Panc1 (cell line): ENCODE measurements around the gene MLLT10. TPM values are rescaled to one million over a fixed set of nuclear protein-coding genes. Genes with fewer than 3 reads are reported as not detected.

Experiments used
- ATAC-seq: fragments of 200-7000 bp; cut with Tn5 transposase; 2 replicates; pipeline ENCODE4 v1.9.1; 2020; ENCODE audit warnings: mild to moderate bottlenecking, moderate library complexity
- BruUV-seq: library from RNA; stranded (reverse); fragments of 400-500 nt; replicated peaks from 2 replicates; lab custom pipeline; 2021; lab: Mats Ljungman, UMichigan
- CTCF ChIA-PET: fragments of 300-600 bp; sonication (Branson Sonifier 250); formaldehyde crosslinking; loops from one replicate; lab custom pipeline; 2022; ENCODE audit warnings: antibody characterized with exemption; lab: Charles Lee
- POLR2A ChIA-PET: fragments of 300-600 bp; sonication (Branson Sonifier 250); formaldehyde crosslinking; loops from one replicate; lab custom pipeline; 2022; ENCODE audit warnings: antibody characterized with exemption; lab: Charles Lee
- DNase-seq: peaks from one replicate; pipeline ENCODE4 v3.0.0-alpha.2; 2010; ENCODE audit warnings: low read depth, low spot score
- H3K27ac ChIP-seq: 2 replicates; pipeline ENCODE4 v1.5.1; 2011; ENCODE audit warnings: mild to moderate bottlenecking, low read length, inconsistent platforms
- H3K27me3 ChIP-seq: fragments of 200-500 bp; sonication (Bioruptor generic); 2 replicates; pipeline ENCODE4 v1.6.0; 2014; ENCODE audit warnings: low read length, inconsistent platforms; ENCODE audit not compliant: control insufficient read depth, insufficient read depth
- H3K36me3 ChIP-seq: fragments of 200-500 bp; sonication (Bioruptor generic); 2 replicates; pipeline ENCODE4 v1.5.1; 2014; ENCODE audit warnings: inconsistent platforms, mild to moderate bottlenecking, low read length, moderate library complexity; ENCODE audit not compliant: control insufficient read depth, insufficient read depth
- H3K4me1 ChIP-seq: 2 replicates; pipeline ENCODE4 v1.5.1; 2011; ENCODE audit warnings: inconsistent platforms, mild to moderate bottlenecking, low read length, moderate library complexity; ENCODE audit not compliant: control insufficient read depth, insufficient read depth
- H3K4me3 ChIP-seq, 2 experiments: 2 replicates each; pipeline ENCODE4 v1.5.1; 2011 to 2012; ENCODE audit warnings: low read depth in 2 of 2, low read length in 2 of 2, mild to moderate bottlenecking in 2 of 2, inconsistent platforms in 1 of 2, moderate library complexity in 1 of 2
- H3K9me3 ChIP-seq: fragments of 200-500 bp; sonication (Bioruptor generic); 2 replicates; pipeline ENCODE4 v1.5.1; 2014; ENCODE audit warnings: low read depth, mild to moderate bottlenecking, inconsistent platforms, low read length, moderate library complexity; ENCODE audit not compliant: control insufficient read depth, insufficient read depth
- CTCF ChIP-seq: fragments of 450-650 bp; IDR thresholded peaks from 2 replicates; pipeline ENCODE4 v1.5.1; 2017; ENCODE audit warnings: mild to moderate bottlenecking
- POLR2AphosphoS5 ChIP-seq: IDR thresholded peaks from 2 replicates; pipeline ENCODE4 v1.6.1; 2012; ENCODE audit warnings: mild to moderate bottlenecking, low read depth, low read length, moderate library complexity
- SIN3A ChIP-seq: IDR thresholded peaks from 2 replicates; pipeline ENCODE4 v1.6.1; 2012; ENCODE audit warnings: low read depth, mild to moderate bottlenecking, low read length, moderate library complexity, borderline replicate concordance; ENCODE audit not compliant: insufficient read depth
- TCF7L2 ChIP-seq: IDR thresholded peaks from 2 replicates; pipeline ENCODE4 v1.6.1; 2011; ENCODE audit warnings: mild to moderate bottlenecking, low read depth, low read length, inconsistent platforms
- in situ Hi-C: cut with HindIII; loops from 2 replicates; pipeline ENCODE4 v1.10.0; 2016; ENCODE audit warnings: low sequenced_read_pairs, low pct_unique_long_range_greater_than_20kb
- intact Hi-C: fragments of 100-400 bp; cut with micrococcal nuclease; formaldehyde crosslinking; loops from one replicate; pipeline ENCODE4 v1.10.0; 2022; ENCODE audit not compliant: unreplicated experiment
- total RNA-seq: library from RNA; stranded (reverse); gene quantifications from one replicate; pipeline ENCODE4 v1.2.1, GENCODE V29; 2021; ENCODE audit not compliant: unreplicated experiment
- TF ChIP-seq, protein P1 (sequence below), 2 experiments: IDR thresholded peaks; 2 replicates each; pipeline ENCODE4 v1.6.1; 2011 to 2012; ENCODE audit warnings: low read depth in 2 of 2, control low read depth in 1 of 2, low read length in 1 of 2, mild to moderate bottlenecking in 1 of 2, moderate library complexity in 1 of 2; ENCODE audit not compliant: insufficient read depth in 1 of 2

Gene MLLT10
- total RNA-seq, 1 experiment from 2014 or later: 33.4 TPM

DNA sequence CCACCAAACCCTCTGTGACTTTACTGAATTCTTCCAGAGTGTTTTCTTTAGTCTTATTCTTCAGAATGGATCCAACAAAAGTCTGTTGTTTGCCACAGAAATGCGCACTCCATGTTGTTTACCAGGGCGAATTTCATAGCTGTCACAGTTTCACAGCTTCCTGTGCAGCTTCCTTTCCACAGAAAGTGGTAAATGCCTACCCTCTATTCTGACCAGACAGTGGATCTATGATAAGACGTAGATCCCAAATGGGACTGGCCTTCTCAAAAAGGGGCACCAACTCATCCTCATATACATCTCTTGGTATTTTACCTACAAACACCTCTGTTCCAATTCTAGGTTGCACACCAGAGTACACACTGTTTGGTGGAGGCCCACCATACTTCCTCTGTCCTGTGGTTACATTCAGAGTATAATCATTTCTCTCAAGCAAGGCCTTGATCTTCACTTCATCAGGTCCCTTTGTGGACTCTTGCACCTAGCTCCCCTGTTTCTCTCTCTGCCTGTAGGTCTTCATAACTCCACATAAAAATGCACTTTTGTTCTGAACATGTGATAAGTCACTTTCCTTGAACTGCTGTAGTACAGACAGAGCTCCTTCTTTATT lies 91.7 kb downstream of the MLLT10 start:
- Histone ChIP-seq H3K27ac (no peak overlapping the region), H3K27me3 (no peaks in the 10 kb centered on the region), H3K4me3 (no peak overlapping the region), H3K4me1 (no peaks in the 10 kb centered on the region; the same call in 1 of the 2 replicates), H3K9me3 (no peaks in the 10 kb centered on the region), H3K36me3 (peaks cover 2% of the 10 kb centered on the region; the same call in 1 of the 2 replicates)
- DNase-seq (no peak), ATAC-seq (no peak)
- BruUV-seq: no TSS peak
- ChIA-PET POLR2A (no interaction called here), CTCF (no interaction called here)
- intact Hi-C loops (no loop called here), in situ Hi-C loops (no loop called here)
- TF ChIP-seq SIN3A: no peak
- TF ChIP-seq CTCF: no peak
- TF ChIP-seq, protein P1, sequence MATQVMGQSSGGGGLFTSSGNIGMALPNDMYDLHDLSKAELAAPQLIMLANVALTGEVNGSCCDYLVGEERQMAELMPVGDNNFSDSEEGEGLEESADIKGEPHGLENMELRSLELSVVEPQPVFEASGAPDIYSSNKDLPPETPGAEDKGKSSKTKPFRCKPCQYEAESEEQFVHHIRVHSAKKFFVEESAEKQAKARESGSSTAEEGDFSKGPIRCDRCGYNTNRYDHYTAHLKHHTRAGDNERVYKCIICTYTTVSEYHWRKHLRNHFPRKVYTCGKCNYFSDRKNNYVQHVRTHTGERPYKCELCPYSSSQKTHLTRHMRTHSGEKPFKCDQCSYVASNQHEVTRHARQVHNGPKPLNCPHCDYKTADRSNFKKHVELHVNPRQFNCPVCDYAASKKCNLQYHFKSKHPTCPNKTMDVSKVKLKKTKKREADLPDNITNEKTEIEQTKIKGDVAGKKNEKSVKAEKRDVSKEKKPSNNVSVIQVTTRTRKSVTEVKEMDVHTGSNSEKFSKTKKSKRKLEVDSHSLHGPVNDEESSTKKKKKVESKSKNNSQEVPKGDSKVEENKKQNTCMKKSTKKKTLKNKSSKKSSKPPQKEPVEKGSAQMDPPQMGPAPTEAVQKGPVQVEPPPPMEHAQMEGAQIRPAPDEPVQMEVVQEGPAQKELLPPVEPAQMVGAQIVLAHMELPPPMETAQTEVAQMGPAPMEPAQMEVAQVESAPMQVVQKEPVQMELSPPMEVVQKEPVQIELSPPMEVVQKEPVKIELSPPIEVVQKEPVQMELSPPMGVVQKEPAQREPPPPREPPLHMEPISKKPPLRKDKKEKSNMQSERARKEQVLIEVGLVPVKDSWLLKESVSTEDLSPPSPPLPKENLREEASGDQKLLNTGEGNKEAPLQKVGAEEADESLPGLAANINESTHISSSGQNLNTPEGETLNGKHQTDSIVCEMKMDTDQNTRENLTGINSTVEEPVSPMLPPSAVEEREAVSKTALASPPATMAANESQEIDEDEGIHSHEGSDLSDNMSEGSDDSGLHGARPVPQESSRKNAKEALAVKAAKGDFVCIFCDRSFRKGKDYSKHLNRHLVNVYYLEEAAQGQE (IDR thresholded peaks at IDR 0.05; ENCODE audit: insufficient read depth in 1 of 2, low read depth in 2 of 2, low read length in 1 of 2): no peak
- no peak for TF ChIP-seq TCF7L2
- no peak for TF ChIP-seq POLR2AphosphoS5

DNA sequence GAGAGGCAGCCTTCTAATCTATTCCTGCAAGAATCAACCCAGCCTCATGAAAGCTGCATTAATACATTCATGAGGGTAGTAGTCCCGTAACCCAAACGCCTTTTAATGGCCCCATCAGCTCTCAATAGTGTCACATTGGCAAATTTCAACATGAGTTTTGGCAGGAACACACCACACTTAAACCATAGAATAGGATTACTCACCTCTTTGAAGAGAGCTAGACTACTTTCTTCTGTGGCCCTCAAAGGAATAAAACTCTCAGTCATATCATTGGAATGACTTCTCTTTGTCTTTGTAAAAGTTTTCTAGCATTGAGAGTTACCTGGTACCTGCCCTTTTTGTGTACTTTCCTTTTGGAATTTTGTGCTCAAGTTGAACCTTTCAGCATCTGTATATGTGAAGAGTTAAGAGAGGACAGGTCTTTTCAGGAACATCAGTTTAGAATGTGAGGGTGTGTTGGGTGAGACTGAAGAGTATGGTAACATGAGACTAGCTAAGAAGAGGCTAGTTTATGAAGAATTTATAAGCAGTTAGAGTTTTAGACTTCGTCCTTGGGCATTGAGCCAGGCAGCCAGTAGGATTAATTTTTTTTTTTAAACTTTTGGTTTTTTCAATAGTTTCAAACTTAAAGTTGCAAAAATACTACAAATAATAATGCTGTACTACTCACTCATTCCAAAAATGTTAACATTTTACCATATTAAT lies 92.6 kb downstream of the MLLT10 start:
- peaks cover 2% of the 10 kb centered on the region; the same call in 1 of the 2 replicates for H3K36me3 ChIP-seq
- BruUV-seq: no TSS peak
- H3K9me3 ChIP-seq: no peaks in the 10 kb centered on the region
- in situ Hi-C loops (no loop called here), intact Hi-C loops (no loop called here)
- no peak for DNase-seq
- no peak for ATAC-seq
- no peak overlapping the region for H3K27ac ChIP-seq
- H3K4me3 ChIP-seq: no peak overlapping the region
- H3K27me3 ChIP-seq: no peaks in the 10 kb centered on the region
- ChIA-PET POLR2A (no interaction called here), CTCF (no interaction called here)
- TF ChIP-seq TCF7L2: no peak
- no peak for TF ChIP-seq POLR2AphosphoS5
- no peak for TF ChIP-seq CTCF
- TF ChIP-seq, protein P1 (IDR thresholded peaks at IDR 0.05; ENCODE audit: insufficient read depth in 1 of 2, low read depth in 2 of 2, low read length in 1 of 2): no peak
- TF ChIP-seq SIN3A: no peak
- H3K4me1 ChIP-seq: no peaks in the 10 kb centered on the region; the same call in 1 of the 2 replicates
